HG02588 (cell line): ENCODE measurements around the gene BICDL1.
"Not testable (repeated sequence)": the region's sequence is repeated elsewhere in the genome, so short reads cannot be mapped to it uniquely, and the experiment has no call there.

Experiments used
- ATAC-seq: cut with Tn5 transposase; IDR thresholded peaks from one replicate; pipeline ENCODE4 v1.9.1; 2021; ENCODE audit warnings: mild to moderate bottlenecking, moderate library complexity; ENCODE audit not compliant: unreplicated experiment

The BICDL1 gene

GRCh38 chr12:119988472-119989360, at the start of gene BICDL1:
Gene BICDL1, plus strand, starts transcription at chr12:119989236. Its CDS starts 633 bp downstream, at chr12:119989869.
- ATAC-seq, result peak; percentile 78

GRCh38 chr12:119940897-119941296, 48.1 kb upstream of the BICDL1 start:
- no peak for ATAC-seq

- ATAC-seq, result no peak
These were observed 46.6 kb upstream of the BICDL1 start for GRCh38 chr12:119942386-119942785.

GRCh38 chr12:119946213-119946612, 42.8 kb upstream of the BICDL1 start:
- no peak for ATAC-seq

GRCh38 chr12:119949145-119949544, 39.9 kb upstream of the BICDL1 start:
- ATAC-seq, result no peak

- ATAC-seq, result no peak
These were observed 39.4 kb upstream of the BICDL1 start for GRCh38 chr12:119949594-119949993.

GRCh38 chr12:119956047-119956446, 33.0 kb upstream of the BICDL1 start:
- ATAC-seq, result no peak

GRCh38 chr12:119957135-119957534, 31.9 kb upstream of the BICDL1 start:
- no peak for ATAC-seq

GRCh38 chr12:119959435-119959834, 29.6 kb upstream of the BICDL1 start:
- ATAC-seq, result no peak

- no peak for ATAC-seq
These were observed 24.9 kb upstream of the BICDL1 start for GRCh38 chr12:119964123-119964522.

- ATAC-seq, result no peak
These were observed 24.1 kb upstream of the BICDL1 start for GRCh38 chr12:119964929-119965328.

- ATAC-seq, result no peak
These were observed 8.8 kb upstream of the BICDL1 start for GRCh38 chr12:119980242-119980641.

- ATAC-seq, result not testable (repeated sequence)
These were observed 8.3 kb upstream of the BICDL1 start for GRCh38 chr12:119980702-119981101.

GRCh38 chr12:119989361-119989730, 310 bp downstream of the BICDL1 start:
- ATAC-seq, result peak; percentile 23

- ATAC-seq, result peak; percentile 45
These were observed 820 bp downstream of the BICDL1 start for GRCh38 chr12:119989731-119990381.

- ATAC-seq, result no peak
These were observed 1.4 kb downstream of the BICDL1 start for GRCh38 chr12:119990382-119990874.

- no peak for ATAC-seq
These were observed 3.2 kb downstream of the BICDL1 start for GRCh38 chr12:119992129-119992705.

GRCh38 chr12:119994892-119995658, 6.0 kb downstream of the BICDL1 start:
- no peak for ATAC-seq

- no peak for ATAC-seq
These were observed 7.4 kb downstream of the BICDL1 start for GRCh38 chr12:119996417-119996816.

- no peak for ATAC-seq
These were observed 9.6 kb downstream of the BICDL1 start for GRCh38 chr12:119998471-119999245.
